HEK293 (cell line): ENCODE data around the gene POM121L2.

Experiments
- CTCF ChIA-PET: fragments of 350-600 bp; formaldehyde crosslinking; extraction: SDS; loops from one replicate; lab custom pipeline; 2021; ENCODE audit warnings: antibody characterized with exemption; lab: Yijun Ruan, JAX
- POLR2A ChIA-PET: fragments of 300-600 bp; formaldehyde crosslinking; extraction: SDS; loops from one replicate; lab custom pipeline; 2020; ENCODE audit warnings: antibody characterized with exemption, inconsistent platforms; lab: Yijun Ruan, JAX
- H3K27ac ChIP-seq: fragments of 200-500 bp; sonication (Bioruptor generic); 2 replicates; pipeline ENCODE4 v1.5.1; 2014; ENCODE audit warnings: low read depth, low read length, control low read depth, inconsistent platforms; ENCODE audit errors: extremely low read depth
- H3K36me3 ChIP-seq, 2 experiments: fragments of 200-500 bp in 1 of 2; sonication (Bioruptor generic) in 1 of 2; 1 replicate in 1 of 2; 2 replicates in 1 of 2; pipeline ENCODE4 v1.5.1; 2014 to 2017; ENCODE audit warnings: inconsistent platforms in 2 of 2, low read length in 2 of 2; ENCODE audit not compliant: control insufficient read depth in 2 of 2, insufficient read depth in 1 of 2
- H3K4me1 ChIP-seq: fragments of 200-500 bp; sonication (Bioruptor generic); 2 replicates; pipeline ENCODE4 v1.5.1; 2014; ENCODE audit warnings: mild to moderate bottlenecking, low read length, inconsistent platforms; ENCODE audit not compliant: control insufficient read depth, insufficient read depth
- H3K4me3 ChIP-seq: 2 replicates; pipeline ENCODE4 v1.5.1; 2011; ENCODE audit warnings: low read depth, mild to moderate bottlenecking, control low read depth, low read length, moderate library complexity
- H3K9me3 ChIP-seq: fragments of 200-500 bp; sonication (Bioruptor generic); 2 replicates; pipeline ENCODE4 v1.5.1; 2014; ENCODE audit warnings: low read depth, low read length, inconsistent platforms; ENCODE audit not compliant: control insufficient read depth, insufficient read depth
- CTCF ChIP-seq: fragments of 450-650 bp; formaldehyde crosslinking; IDR thresholded peaks from 2 replicates; pipeline ENCODE4 v1.5.1; 2016; ENCODE audit warnings: missing biosample characterization, missing genetic modification characterization
- KLF8 ChIP-seq: fragments of 450-650 bp; formaldehyde crosslinking; IDR thresholded peaks from 2 replicates; pipeline ENCODE4 v1.5.1; 2016; ENCODE audit warnings: missing biosample characterization, missing genetic modification characterization
- PRDM1 ChIP-seq: fragments of 450-650 bp; formaldehyde crosslinking; IDR thresholded peaks from 2 replicates; pipeline ENCODE4; 2016; ENCODE audit warnings: missing biosample characterization, missing genetic modification characterization
- SCRT2 ChIP-seq: fragments of 450-650 bp; formaldehyde crosslinking; IDR thresholded peaks from 2 replicates; pipeline ENCODE4 v1.5.1; 2016; ENCODE audit warnings: missing biosample characterization, missing genetic modification characterization
- TRIM28 ChIP-seq: IDR thresholded peaks from 2 replicates; pipeline ENCODE4 v1.6.1; 2011; ENCODE audit warnings: low read length, control low read depth, borderline replicate concordance
- ZBTB11 ChIP-seq: fragments of 450-650 bp; formaldehyde crosslinking; conservative IDR thresholded peaks from 2 replicates; pipeline ENCODE4 v1.5.1; 2016; ENCODE audit warnings: low read depth, missing biosample characterization, missing genetic modification characterization
- ZBTB26 ChIP-seq: fragments of 450-650 bp; formaldehyde crosslinking; optimal IDR thresholded peaks from 2 replicates; pipeline ENCODE3; 2016; ENCODE audit warnings: missing biosample characterization, mild to moderate bottlenecking, missing genetic modification characterization
- ZBTB48 ChIP-seq: fragments of 450-650 bp; formaldehyde crosslinking; IDR thresholded peaks from 2 replicates; pipeline ENCODE4 v1.5.1; 2016; ENCODE audit warnings: missing biosample characterization, missing genetic modification characterization
- ZBTB8A ChIP-seq: fragments of 450-650 bp; formaldehyde crosslinking; IDR thresholded peaks from 2 replicates; pipeline ENCODE4 v1.5.1; 2016; ENCODE audit warnings: missing biosample characterization, missing genetic modification characterization
- ZNF24 ChIP-seq: fragments of 450-650 bp; formaldehyde crosslinking; IDR thresholded peaks from 2 replicates; pipeline ENCODE4 v1.5.1; 2016; ENCODE audit warnings: missing biosample characterization, missing genetic modification characterization
- ZNF292 ChIP-seq: fragments of 450-650 bp; formaldehyde crosslinking; IDR thresholded peaks from 2 replicates; pipeline ENCODE4 v1.5.1; 2016; ENCODE audit warnings: low read depth, missing biosample characterization, missing genetic modification characterization, borderline replicate concordance
- ZNF335 ChIP-seq: fragments of 450-650 bp; formaldehyde crosslinking; conservative IDR thresholded peaks from 2 replicates; pipeline ENCODE4 v1.5.1; 2016; ENCODE audit warnings: missing biosample characterization, missing genetic modification characterization
- ZNF341 ChIP-seq: fragments of 450-650 bp; formaldehyde crosslinking; IDR thresholded peaks from 2 replicates; pipeline ENCODE4; 2016; ENCODE audit warnings: low read depth, missing biosample characterization, missing genetic modification characterization
- ZNF362 ChIP-seq: fragments of 450-650 bp; formaldehyde crosslinking; IDR thresholded peaks from 2 replicates; pipeline ENCODE4 v1.5.1; 2016; ENCODE audit warnings: missing biosample characterization, missing genetic modification characterization
- ZNF366 ChIP-seq: fragments of 450-650 bp; formaldehyde crosslinking; conservative IDR thresholded peaks from 2 replicates; pipeline ENCODE4 v1.5.1; 2016; ENCODE audit warnings: missing biosample characterization, missing genetic modification characterization
- ZNF394 ChIP-seq: fragments of 450-650 bp; formaldehyde crosslinking; IDR thresholded peaks from 2 replicates; pipeline ENCODE4 v1.5.1; 2016; ENCODE audit warnings: missing biosample characterization, missing genetic modification characterization, mild to moderate bottlenecking, moderate library complexity, borderline replicate concordance
- ZNF423 ChIP-seq: fragments of 450-650 bp; formaldehyde crosslinking; IDR thresholded peaks from 2 replicates; pipeline ENCODE4 v1.5.1; 2016; ENCODE audit warnings: missing biosample characterization, missing genetic modification characterization
- ZNF426 ChIP-seq: fragments of 450-650 bp; formaldehyde crosslinking; IDR thresholded peaks from 2 replicates; pipeline ENCODE4 v1.5.1; 2017; ENCODE audit warnings: missing biosample characterization, missing genetic modification characterization, mild to moderate bottlenecking, inconsistent platforms, moderate library complexity
- ZNF433 ChIP-seq: fragments of 450-650 bp; formaldehyde crosslinking; IDR thresholded peaks from 2 replicates; pipeline ENCODE4 v1.5.1; 2016; ENCODE audit warnings: missing biosample characterization, missing genetic modification characterization, low read depth
- ZNF501 ChIP-seq: fragments of 450-650 bp; formaldehyde crosslinking; IDR thresholded peaks from 2 replicates; pipeline ENCODE4 v1.5.1; 2016; ENCODE audit warnings: missing biosample characterization, missing genetic modification characterization
- ZNF558 ChIP-seq: fragments of 450-650 bp; formaldehyde crosslinking; IDR thresholded peaks from 2 replicates; pipeline ENCODE4 v1.5.1; 2016; ENCODE audit warnings: missing biosample characterization, missing genetic modification characterization
- ZNF600 ChIP-seq: fragments of 450-650 bp; formaldehyde crosslinking; IDR thresholded peaks from 2 replicates; pipeline ENCODE4 v1.5.1; 2016; ENCODE audit warnings: missing biosample characterization, missing genetic modification characterization
- ZNF654 ChIP-seq: fragments of 450-650 bp; formaldehyde crosslinking; IDR thresholded peaks from 2 replicates; pipeline ENCODE4 v1.5.1; 2016; ENCODE audit warnings: low read depth, missing biosample characterization, missing genetic modification characterization
- ZNF660 ChIP-seq: fragments of 450-650 bp; IDR thresholded peaks from 2 replicates; pipeline ENCODE4 v1.5.1; 2018; ENCODE audit warnings: missing biosample characterization, mild to moderate bottlenecking, missing genetic modification characterization
- ZNF785 ChIP-seq: fragments of 450-650 bp; formaldehyde crosslinking; IDR thresholded peaks from 2 replicates; pipeline ENCODE4 v1.5.1; 2016; ENCODE audit warnings: missing biosample characterization, missing genetic modification characterization
- ZSCAN23 ChIP-seq: fragments of 450-650 bp; formaldehyde crosslinking; IDR thresholded peaks from 2 replicates; pipeline ENCODE4 v1.5.1; 2016; ENCODE audit warnings: missing biosample characterization, missing genetic modification characterization
- ZXDB ChIP-seq: fragments of 450-650 bp; formaldehyde crosslinking; IDR thresholded peaks from 2 replicates; pipeline ENCODE4 v1.5.1; 2016; ENCODE audit warnings: missing biosample characterization, missing genetic modification characterization

Gene POM121L2

GRCh38 chr6:27312146-27312949 lies at the start of gene POM121L2:
Gene POM121L2, minus strand, starts transcription at chr6:27312273. Its CDS starts 103 bp downstream, at chr6:27312170.
- ChIA-PET CTCF (interaction anchor here (0.5 to 1.8 kb wide), 31 partner anchors 8 to 512 kb away, joined by 3 to 6 read pairs (median 3); partner anchors contain the start of gene ZNF391), POLR2A (interaction anchor here (0.5 to 1.2 kb wide), 5 partner anchors 17 to 206 kb away, joined by 3 to 9 read pairs (median 5); partner anchors contain the start of gene ZNF184)
- Histone ChIP-seq H3K4me1 (no peaks in the 10 kb centered on the region), H3K36me3 (no peaks in the 10 kb centered on the region), H3K4me3 (peak within 1 kb of the TSS; percentile 49), H3K9me3 (no peaks in the 10 kb centered on the region), H3K27ac (no peak within 1 kb of the TSS)
- TF ChIP-seq ZNF501, result peak; percentile 78; the same call in 1 of the 2 replicates
- TF ChIP-seq ZNF24 (tag by site-specific recombination), result no peak
- peak; percentile 54; the same call in 1 of the 2 replicates for TF ChIP-seq PRDM1 (tag by site-specific recombination)
- TF ChIP-seq ZNF394 (tag by site-specific recombination), result peak; percentile 28; the same call in 1 of the 2 replicates
- TF ChIP-seq TRIM28, result peak; percentile 77; the same call in 1 of the 2 replicates
- no peak for TF ChIP-seq ZSCAN23 (tag by site-specific recombination)
- no peak; the same call in 1 of the 2 replicates for TF ChIP-seq ZXDB (tag by site-specific recombination)
- TF ChIP-seq ZNF654 (tag by site-specific recombination), result peak; percentile 96
- peak; percentile 93; the same call in 1 of the 2 replicates for TF ChIP-seq ZNF785 (tag by site-specific recombination)
- 0 out of 2 replicates have a peak, but pooled peaks have one; percentile 18 for TF ChIP-seq ZBTB8A (tag by site-specific recombination)
- TF ChIP-seq ZNF558, result no peak
- peak; percentile 41 for TF ChIP-seq ZNF341 (tag by site-specific recombination)
- no peak for TF ChIP-seq ZBTB48 (tag by site-specific recombination)
- no peak for TF ChIP-seq ZNF426 (tag by site-specific recombination)
- TF ChIP-seq ZNF423, result no peak
- TF ChIP-seq ZNF600 (tag by site-specific recombination), result peak; percentile 72
- peak; percentile 55; the same call in 1 of the 2 replicates for TF ChIP-seq KLF8
- no peak for TF ChIP-seq ZNF433 (tag by site-specific recombination)
- TF ChIP-seq ZNF362 (tag by site-specific recombination), result 0 out of 2 replicates have a peak, but pooled peaks have one; percentile 51
- 0 out of 2 replicates have a peak, but pooled peaks have one; percentile 18 for TF ChIP-seq ZNF366 (tag by site-specific recombination)
- TF ChIP-seq CTCF (tag by site-specific recombination), result 0 out of 2 replicates have a peak, but pooled peaks have one; percentile 20
- TF ChIP-seq SCRT2 (tag by site-specific recombination), result peak; percentile 97
- TF ChIP-seq ZNF660 (tag by site-specific recombination), result peak; percentile 71; the same call in 1 of the 2 replicates
- peak; percentile 83; the same call in 1 of the 2 replicates for TF ChIP-seq ZBTB11 (tag by site-specific recombination)
- TF ChIP-seq ZNF335 (tag by site-specific recombination), result peak; percentile 40
- TF ChIP-seq ZNF292 (tag by site-specific recombination), result no peak
- TF ChIP-seq ZBTB26 (tag by site-specific recombination), result no peak
